HG03175 (cell line): ENCODE results near the gene EFCAB5.
"Not testable (repeated sequence)": the region's sequence is repeated elsewhere in the genome, so short reads cannot be mapped to it uniquely, and the experiment has no call there.

ENCODE experiments used
- ATAC-seq: cut with Tn5 transposase; IDR thresholded peaks from one replicate; pipeline ENCODE4 v1.9.1; 2021; ENCODE audit warnings: mild to moderate bottlenecking, moderate library complexity; ENCODE audit not compliant: unreplicated experiment

The EFCAB5 gene

GRCh38 chr17:29933379-29933778 lies 8.1 kb upstream of the EFCAB5 start:
- ATAC-seq, result no peak

GRCh38 chr17:29935909-29936308 lies 5.5 kb upstream of the EFCAB5 start:
- ATAC-seq, result not testable (repeated sequence)

GRCh38 chr17:29936724-29937123 lies 4.7 kb upstream of the EFCAB5 start:
- ATAC-seq, result no peak

GRCh38 chr17:29945281-29945680 lies 3.8 kb downstream of the EFCAB5 start:
- ATAC-seq, result no peak

- no peak for ATAC-seq
Measured at GRCh38 chr17:29948448-29949215, 7.2 kb downstream of the EFCAB5 start.

GRCh38 chr17:29949696-29950095 lies 8.3 kb downstream of the EFCAB5 start:
- ATAC-seq, result no peak

GRCh38 chr17:29954405-29954804 lies 13.0 kb downstream of the EFCAB5 start:
- no peak for ATAC-seq

GRCh38 chr17:29956225-29956624 lies 14.8 kb downstream of the EFCAB5 start:
- ATAC-seq, result no peak

- not testable (repeated sequence) for ATAC-seq
Measured at GRCh38 chr17:29957488-29957887, 16.1 kb downstream of the EFCAB5 start.

GRCh38 chr17:29958947-29959657 lies 17.7 kb downstream of the EFCAB5 start:
- no peak for ATAC-seq

GRCh38 chr17:29959658-29960337 lies 18.4 kb downstream of the EFCAB5 start:
- ATAC-seq, result no peak

- no peak for ATAC-seq
Measured at GRCh38 chr17:29962656-29963055, 21.2 kb downstream of the EFCAB5 start.

- ATAC-seq, result no peak
Measured at GRCh38 chr17:29968271-29968670, 26.8 kb downstream of the EFCAB5 start.

- no peak for ATAC-seq
Measured at GRCh38 chr17:29972277-29972676, 30.8 kb downstream of the EFCAB5 start.

GRCh38 chr17:29973005-29973404 lies 31.6 kb downstream of the EFCAB5 start:
- no peak for ATAC-seq

GRCh38 chr17:29977836-29978235 lies 36.4 kb downstream of the EFCAB5 start:
- ATAC-seq, result no peak

- ATAC-seq, result no peak
Measured at GRCh38 chr17:29980261-29980660, 38.8 kb downstream of the EFCAB5 start.

- no peak for ATAC-seq
Measured at GRCh38 chr17:29982991-29983653, 41.7 kb downstream of the EFCAB5 start.

- no peak for ATAC-seq
Measured at GRCh38 chr17:29996458-29996857, 55.0 kb downstream of the EFCAB5 start.

GRCh38 chr17:30000001-30000754 lies 58.7 kb downstream of the EFCAB5 start:
- no peak for ATAC-seq
